GM23338 (cell line): ENCODE data around the gene XYLT1. TPM values are rescaled to one million over a fixed set of nuclear protein-coding genes. Genes with fewer than 3 reads are reported as not detected.

Experiments used
- ATAC-seq: fragments of 200-7000 bp; cut with Tn5 transposase; 3 replicates; pipeline ENCODE4 v1.9.1; 2020
- DNase-seq: peaks from one replicate; pipeline ENCODE4 v3.0.0-alpha.2; 2015; ENCODE audit warnings: low spot score
- H2AFZ ChIP-seq: fragments of 200-600 bp; sonication (generic); 2 replicates; pipeline ENCODE4 v1.8.0; 2016; ENCODE audit warnings: antibody characterized with exemption, mild to moderate bottlenecking, moderate library complexity
- H3F3A ChIP-seq: fragments of 200-600 bp; sonication (generic); replicated peaks from 2 replicates; pipeline ENCODE4 v1.8.0; 2017; ENCODE audit warnings: antibody characterized with exemption, mixed run types, low read depth
- H3K27ac ChIP-seq: fragments of 200-600 bp; sonication (generic); 2 replicates; pipeline ENCODE4 v1.6.1; 2016; ENCODE audit warnings: low read depth
- H3K27me3 ChIP-seq: fragments of 200-600 bp; sonication (generic); 2 replicates; pipeline ENCODE4 v1.8.0; 2016; ENCODE audit warnings: mild to moderate bottlenecking, mixed run types, moderate library complexity; ENCODE audit not compliant: insufficient read depth
- H3K36me3 ChIP-seq: fragments of 200-600 bp; sonication (generic); 2 replicates; pipeline ENCODE4 v1.8.0; 2016; ENCODE audit warnings: mild to moderate bottlenecking; ENCODE audit not compliant: insufficient read depth
- H3K4me1 ChIP-seq: fragments of 200-600 bp; sonication (generic); 2 replicates; pipeline ENCODE4 v1.8.0; 2016; ENCODE audit warnings: mild to moderate bottlenecking, moderate library complexity; ENCODE audit not compliant: insufficient read depth
- H3K4me2 ChIP-seq: fragments of 200-600 bp; sonication (generic); 2 replicates; pipeline ENCODE4 v1.7.1; 2017; ENCODE audit warnings: mixed run types
- H3K4me3 ChIP-seq: fragments of 200-600 bp; sonication (generic); 2 replicates; pipeline ENCODE4 v1.6.1; 2016; ENCODE audit warnings: mixed run types
- H3K79me2 ChIP-seq: fragments of 200-600 bp; sonication (generic); replicated peaks from 2 replicates; pipeline ENCODE4 v1.8.0; 2017; ENCODE audit warnings: mild to moderate bottlenecking; ENCODE audit not compliant: insufficient read depth
- H3K9me2 ChIP-seq: fragments of 200-600 bp; sonication (generic); 2 replicates; pipeline ENCODE4 v1.8.0; 2017; ENCODE audit not compliant: insufficient read depth
- H4K20me1 ChIP-seq: fragments of 200-600 bp; sonication (generic); replicated peaks from 2 replicates; pipeline ENCODE4 v1.8.0; 2017; ENCODE audit warnings: mild to moderate bottlenecking; ENCODE audit not compliant: insufficient read depth
- H3K27ac Mint-ChIP-seq: 2 replicates; pipeline ENCODE4 v1.8.0; 2020; ENCODE audit warnings: inconsistent platforms, mild to moderate bottlenecking, moderate library complexity, mixed read lengths
- H3K27me3 Mint-ChIP-seq: 3 replicates; pipeline ENCODE4 v1.8.0; 2022; ENCODE audit warnings: low read depth, mild to moderate bottlenecking, moderate library complexity, mixed read lengths, inconsistent platforms; ENCODE audit not compliant: insufficient read depth, poor library complexity
- H3K36me3 Mint-ChIP-seq: 3 replicates; pipeline ENCODE4 v1.8.0; 2021; ENCODE audit warnings: low read depth, mild to moderate bottlenecking, inconsistent platforms, moderate library complexity, mixed read lengths
- H3K4me1 Mint-ChIP-seq: 3 replicates; pipeline ENCODE4 v1.8.0; 2020; ENCODE audit warnings: mild to moderate bottlenecking, inconsistent platforms, mixed read lengths
- H3K4me3 Mint-ChIP-seq: 3 replicates; pipeline ENCODE4 v1.8.0; 2021; ENCODE audit warnings: moderate library complexity, mild to moderate bottlenecking, inconsistent platforms, mixed read lengths
- H3K9me3 Mint-ChIP-seq: 3 replicates; pipeline ENCODE4 v1.8.0; 2020; ENCODE audit warnings: moderate library complexity, mild to moderate bottlenecking, inconsistent platforms, mixed read lengths
- CREB1 ChIP-seq: fragments of 250-450 bp; sonication (Bioruptor Pico); IDR thresholded peaks from 2 replicates; pipeline ENCODE4 v1.5.0; 2020; ENCODE audit warnings: low read depth, mild to moderate bottlenecking, moderate library complexity
- ETS1 ChIP-seq: IDR thresholded peaks from 2 replicates; pipeline ENCODE4 v1.6.1; 2016; ENCODE audit warnings: antibody characterized with exemption
- EZH2 ChIP-seq: fragments of 200-600 bp; sonication (generic); IDR thresholded peaks from one replicate; pipeline ENCODE4 v1.8.0; 2017; ENCODE audit warnings: antibody characterized with exemption, mild to moderate bottlenecking, low read depth; ENCODE audit not compliant: unreplicated experiment
- EZH2phosphoT487 ChIP-seq: fragments of 200-600 bp; sonication (generic); IDR thresholded peaks from one replicate; pipeline ENCODE4 v1.8.1; 2018; ENCODE audit warnings: antibody characterized with exemption; ENCODE audit not compliant: unreplicated experiment
- JUNB ChIP-seq: IDR thresholded peaks from one replicate; pipeline ENCODE4 v1.6.1; 2016; ENCODE audit warnings: antibody characterized with exemption; ENCODE audit not compliant: unreplicated experiment
- NANOG ChIP-seq: IDR thresholded peaks from 2 replicates; pipeline ENCODE4 v1.6.1; 2016; ENCODE audit warnings: antibody characterized with exemption, borderline replicate concordance
- POLR2AphosphoS5 ChIP-seq: IDR thresholded peaks from 2 replicates; pipeline ENCODE4 v1.6.1; 2016; ENCODE audit warnings: antibody characterized with exemption, low read depth
- REST ChIP-seq: IDR thresholded peaks from one replicate; pipeline ENCODE4 v1.6.1; 2018; ENCODE audit warnings: antibody characterized with exemption; ENCODE audit not compliant: unreplicated experiment
- STAT1 ChIP-seq: IDR thresholded peaks from one replicate; pipeline ENCODE4 v1.6.1; 2016; ENCODE audit warnings: antibody characterized with exemption; ENCODE audit not compliant: unreplicated experiment
- ZNF114 ChIP-seq: fragments of 250-450 bp; sonication (Bioruptor Pico); IDR thresholded peaks from 2 replicates; pipeline ENCODE4 v1.5.0; 2020; ENCODE audit warnings: mild to moderate bottlenecking, moderate library complexity
- ZNF331 ChIP-seq: fragments of 250-450 bp; sonication (Bioruptor Pico); IDR thresholded peaks from 2 replicates; pipeline ENCODE4 v1.5.0; 2020; ENCODE audit warnings: low read depth, mild to moderate bottlenecking, moderate library complexity
- polyA plus RNA-seq: library from polyadenylated mRNA; unstranded; fragments of >200 nt; fragmentation: Nextera tagmentation; extraction: Ambion mirVana; gene quantifications from 2 replicates; pipeline ENCODE4 v1.2.1, GENCODE V29; 2016
- total RNA-seq: library from RNA; depleted of rRNA; stranded (reverse); fragments of >200 nt; shearing (Covaris generic); gene quantifications from 2 replicates; pipeline ENCODE4 v1.2.3, GENCODE V29; 2014
- TF ChIP-seq, protein P1 (sequence below): fragments of 250-450 bp; sonication (Bioruptor Pico); IDR thresholded peaks from 2 replicates; pipeline ENCODE4 v1.5.0; 2020; ENCODE audit warnings: mild to moderate bottlenecking, moderate library complexity
- TF ChIP-seq, protein P2 (sequence below), 2 experiments: fragments of 200-600 bp in 1 of 2; sonication (generic) in 1 of 2; conservative IDR thresholded peaks; 2 replicates each; pipeline versions ENCODE4 v1.5.1 to v1.6.1; 2016 to 2017; ENCODE audit warnings: antibody characterized with exemption in 2 of 2, low read depth in 2 of 2, mild to moderate bottlenecking in 2 of 2, moderate library complexity in 1 of 2

The XYLT1 gene
- total and polyA plus RNA-seq, 2 experiments from 2014 or later = 3.5 to 24.7 TPM

GRCh38 chr16:17386229-17386628, 84.5 kb downstream of the XYLT1 start:
- H4K20me1 ChIP-seq = no peaks in the 10 kb centered on the region
- no peak for TF ChIP-seq ZNF331 (CRISPR knock-in tag)
- TF ChIP-seq, protein P1, sequence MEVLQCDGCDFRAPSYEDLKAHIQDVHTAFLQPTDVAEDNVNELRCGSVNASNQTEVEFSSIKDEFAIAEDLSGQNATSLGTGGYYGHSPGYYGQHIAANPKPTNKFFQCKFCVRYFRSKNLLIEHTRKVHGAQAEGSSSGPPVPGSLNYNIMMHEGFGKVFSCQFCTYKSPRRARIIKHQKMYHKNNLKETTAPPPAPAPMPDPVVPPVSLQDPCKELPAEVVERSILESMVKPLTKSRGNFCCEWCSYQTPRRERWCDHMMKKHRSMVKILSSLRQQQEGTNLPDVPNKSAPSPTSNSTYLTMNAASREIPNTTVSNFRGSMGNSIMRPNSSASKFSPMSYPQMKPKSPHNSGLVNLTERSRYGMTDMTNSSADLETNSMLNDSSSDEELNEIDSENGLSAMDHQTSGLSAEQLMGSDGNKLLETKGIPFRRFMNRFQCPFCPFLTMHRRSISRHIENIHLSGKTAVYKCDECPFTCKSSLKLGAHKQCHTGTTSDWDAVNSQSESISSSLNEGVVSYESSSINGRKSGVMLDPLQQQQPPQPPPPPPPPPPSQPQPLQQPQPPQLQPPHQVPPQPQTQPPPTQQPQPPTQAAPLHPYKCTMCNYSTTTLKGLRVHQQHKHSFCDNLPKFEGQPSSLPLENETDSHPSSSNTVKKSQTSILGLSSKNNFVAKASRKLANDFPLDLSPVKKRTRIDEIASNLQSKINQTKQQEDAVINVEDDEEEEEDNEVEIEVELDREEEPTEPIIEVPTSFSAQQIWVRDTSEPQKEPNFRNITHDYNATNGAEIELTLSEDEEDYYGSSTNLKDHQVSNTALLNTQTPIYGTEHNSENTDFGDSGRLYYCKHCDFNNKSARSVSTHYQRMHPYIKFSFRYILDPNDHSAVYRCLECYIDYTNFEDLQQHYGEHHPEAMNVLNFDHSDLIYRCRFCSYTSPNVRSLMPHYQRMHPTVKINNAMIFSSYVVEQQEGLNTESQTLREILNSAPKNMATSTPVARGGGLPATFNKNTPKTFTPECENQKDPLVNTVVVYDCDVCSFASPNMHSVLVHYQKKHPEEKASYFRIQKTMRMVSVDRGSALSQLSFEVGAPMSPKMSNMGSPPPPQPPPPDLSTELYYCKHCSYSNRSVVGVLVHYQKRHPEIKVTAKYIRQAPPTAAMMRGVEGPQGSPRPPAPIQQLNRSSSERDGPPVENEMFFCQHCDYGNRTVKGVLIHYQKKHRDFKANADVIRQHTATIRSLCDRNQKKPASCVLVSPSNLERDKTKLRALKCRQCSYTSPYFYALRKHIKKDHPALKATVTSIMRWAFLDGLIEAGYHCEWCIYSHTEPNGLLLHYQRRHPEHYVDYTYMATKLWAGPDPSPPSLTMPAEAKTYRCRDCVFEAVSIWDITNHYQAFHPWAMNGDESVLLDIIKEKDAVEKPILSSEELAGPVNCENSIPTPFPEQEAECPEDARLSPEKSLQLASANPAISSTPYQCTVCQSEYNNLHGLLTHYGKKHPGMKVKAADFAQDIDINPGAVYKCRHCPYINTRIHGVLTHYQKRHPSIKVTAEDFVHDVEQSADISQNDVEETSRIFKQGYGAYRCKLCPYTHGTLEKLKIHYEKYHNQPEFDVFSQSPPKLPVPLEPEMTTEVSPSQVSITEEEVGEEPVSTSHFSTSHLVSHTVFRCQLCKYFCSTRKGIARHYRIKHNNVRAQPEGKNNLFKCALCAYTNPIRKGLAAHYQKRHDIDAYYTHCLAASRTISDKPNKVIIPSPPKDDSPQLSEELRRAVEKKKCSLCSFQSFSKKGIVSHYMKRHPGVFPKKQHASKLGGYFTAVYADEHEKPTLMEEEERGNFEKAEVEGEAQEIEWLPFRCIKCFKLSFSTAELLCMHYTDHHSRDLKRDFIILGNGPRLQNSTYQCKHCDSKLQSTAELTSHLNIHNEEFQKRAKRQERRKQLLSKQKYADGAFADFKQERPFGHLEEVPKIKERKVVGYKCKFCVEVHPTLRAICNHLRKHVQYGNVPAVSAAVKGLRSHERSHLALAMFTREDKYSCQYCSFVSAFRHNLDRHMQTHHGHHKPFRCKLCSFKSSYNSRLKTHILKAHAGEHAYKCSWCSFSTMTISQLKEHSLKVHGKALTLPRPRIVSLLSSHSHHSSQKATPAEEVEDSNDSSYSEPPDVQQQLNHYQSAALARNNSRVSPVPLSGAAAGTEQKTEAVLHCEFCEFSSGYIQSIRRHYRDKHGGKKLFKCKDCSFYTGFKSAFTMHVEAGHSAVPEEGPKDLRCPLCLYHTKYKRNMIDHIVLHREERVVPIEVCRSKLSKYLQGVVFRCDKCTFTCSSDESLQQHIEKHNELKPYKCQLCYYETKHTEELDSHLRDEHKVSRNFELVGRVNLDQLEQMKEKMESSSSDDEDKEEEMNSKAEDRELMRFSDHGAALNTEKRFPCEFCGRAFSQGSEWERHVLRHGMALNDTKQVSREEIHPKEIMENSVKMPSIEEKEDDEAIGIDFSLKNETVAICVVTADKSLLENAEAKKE (CRISPR knock-in tag) = no peak
- no peak for TF ChIP-seq ZNF114 (CRISPR knock-in tag)
- no peak for TF ChIP-seq POLR2AphosphoS5
- TF ChIP-seq ETS1 = no peak
- TF ChIP-seq JUNB = no peak
- TF ChIP-seq EZH2 = no peak
- TF ChIP-seq REST = no peak
- TF ChIP-seq STAT1 = no peak
- TF ChIP-seq, protein P2, sequence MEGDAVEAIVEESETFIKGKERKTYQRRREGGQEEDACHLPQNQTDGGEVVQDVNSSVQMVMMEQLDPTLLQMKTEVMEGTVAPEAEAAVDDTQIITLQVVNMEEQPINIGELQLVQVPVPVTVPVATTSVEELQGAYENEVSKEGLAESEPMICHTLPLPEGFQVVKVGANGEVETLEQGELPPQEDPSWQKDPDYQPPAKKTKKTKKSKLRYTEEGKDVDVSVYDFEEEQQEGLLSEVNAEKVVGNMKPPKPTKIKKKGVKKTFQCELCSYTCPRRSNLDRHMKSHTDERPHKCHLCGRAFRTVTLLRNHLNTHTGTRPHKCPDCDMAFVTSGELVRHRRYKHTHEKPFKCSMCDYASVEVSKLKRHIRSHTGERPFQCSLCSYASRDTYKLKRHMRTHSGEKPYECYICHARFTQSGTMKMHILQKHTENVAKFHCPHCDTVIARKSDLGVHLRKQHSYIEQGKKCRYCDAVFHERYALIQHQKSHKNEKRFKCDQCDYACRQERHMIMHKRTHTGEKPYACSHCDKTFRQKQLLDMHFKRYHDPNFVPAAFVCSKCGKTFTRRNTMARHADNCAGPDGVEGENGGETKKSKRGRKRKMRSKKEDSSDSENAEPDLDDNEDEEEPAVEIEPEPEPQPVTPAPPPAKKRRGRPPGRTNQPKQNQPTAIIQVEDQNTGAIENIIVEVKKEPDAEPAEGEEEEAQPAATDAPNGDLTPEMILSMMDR (conservative IDR thresholded peaks at IDR 0.05; ENCODE audit: low read depth in 2 of 2) = no peak
- TF ChIP-seq CREB1 (CRISPR knock-in tag) = no peak
- TF ChIP-seq NANOG = no peak
- TF ChIP-seq EZH2phosphoT487 = no peak
- H3K4me2 ChIP-seq = peak overlapping the region; percentile 66
- H3K27ac ChIP-seq = peak overlapping the region; percentile 82
- peaks cover 87% of the 10 kb centered on the region for H3K4me1 ChIP-seq
- Mint-ChIP-seq H3K9me3 (no peaks in the 10 kb centered on the region), H3K27me3 (peaks cover 5% of the 10 kb centered on the region), H3K36me3 (no peaks in the 10 kb centered on the region; the same call in 2 of the 3 replicates), H3K4me1 (peaks cover 82% of the 10 kb centered on the region), H3K4me3 (peak overlapping the region; percentile 16; the same call in 1 of the 3 replicates), H3K27ac (no peak overlapping the region)
- DNase-seq (no peak), ATAC-seq (peak; percentile 21; the same call in 2 of the 3 replicates)
- H3K79me2 ChIP-seq = peaks cover 78% of the 10 kb centered on the region
- H2AFZ ChIP-seq = no peak overlapping the region
- no peaks in the 10 kb centered on the region for H3K36me3 ChIP-seq
- H3F3A ChIP-seq = no peaks in the 10 kb centered on the region
- H3K4me3 ChIP-seq = peak overlapping the region; percentile 39
- no peaks in the 10 kb centered on the region for H3K27me3 ChIP-seq
- no peaks in the 10 kb centered on the region for H3K9me2 ChIP-seq
